B cell (primary cell): Measurements from ENCODE around the gene BUB3. TPM values are rescaled to one million over a fixed set of nuclear protein-coding genes. Genes with fewer than 3 reads are reported as not detected.

Experiments used
- ATAC-seq: fragments of 200-7000 bp; cut with Tn5 transposase; one replicate; pipeline ENCODE4 v1.10.0; 2021; ENCODE audit warnings: low read depth, mild to moderate bottlenecking, moderate number of reproducible peaks, moderate library complexity
- CTCF ChIA-PET: fragments of 350-600 bp; sonication (Branson Sonifier 250); formaldehyde crosslinking; loops from one replicate; lab custom pipeline; 2021; ENCODE audit warnings: antibody characterized with exemption, inconsistent platforms; lab: Charles Lee
- POLR2A ChIA-PET: fragments of 350-600 bp; sonication (Branson Sonifier 250); formaldehyde crosslinking; loops from one replicate; lab custom pipeline; 2021; ENCODE audit warnings: antibody characterized with exemption; lab: Charles Lee
- DNase-seq: peaks from one replicate; pipeline ENCODE4 v3.0.0; 2013
- H2AFZ ChIP-seq: 2 replicates; pipeline ENCODE4 v1.6.1; 2012; ENCODE audit warnings: mild to moderate bottlenecking, low read depth, low read length; ENCODE audit not compliant: insufficient read depth, poor library complexity, severe bottlenecking
- H3K27ac ChIP-seq, 2 donors: 1 replicate in 1 of 2; 2 replicates in 1 of 2; pipeline ENCODE4 v1.5.1; 2012 to 2013; ENCODE audit warnings: low read length in 2 of 2, mild to moderate bottlenecking in 2 of 2, moderate library complexity in 1 of 2
- H3K27me3 ChIP-seq, 4 experiments: fragments of 200-600 bp in 1 of 4; sonication (generic) in 1 of 4; replicated peaks in 1 of 4; 1 replicate in 2 of 4; 2 replicates in 2 of 4; pipeline versions ENCODE4 v1.6.1 to v1.7.0; 2013 to 2016; ENCODE audit warnings: low read length in 3 of 4, mild to moderate bottlenecking in 2 of 4, mixed read lengths in 1 of 4, moderate library complexity in 1 of 4; ENCODE audit not compliant: insufficient read depth in 4 of 4, control insufficient read depth in 3 of 4; ENCODE audit errors: control extremely low read depth in 1 of 4
- H3K36me3 ChIP-seq, 2 experiments: replicated peaks in 1 of 2; 1 replicate in 1 of 2; 2 replicates in 1 of 2; pipeline versions ENCODE4 v1.6.1 to v1.7.1; 2013; ENCODE audit warnings: low read length in 1 of 2; ENCODE audit not compliant: insufficient read depth in 2 of 2, control insufficient read depth in 1 of 2; ENCODE audit errors: control extremely low read depth in 1 of 2, extremely low read depth in 1 of 2
- H3K4me1 ChIP-seq, 2 donors: fragments of 200-600 bp in 1 of 2; sonication (generic) in 1 of 2; 1 replicate in 1 of 2; 2 replicates in 1 of 2; pipeline versions ENCODE4 v1.5.1 to v1.6.1; 2013 to 2017; ENCODE audit warnings: low read length in 2 of 2; ENCODE audit not compliant: control insufficient read depth in 2 of 2, insufficient read depth in 2 of 2
- H3K4me2 ChIP-seq: replicated peaks from 2 replicates; pipeline ENCODE3; 2012; ENCODE audit warnings: mild to moderate bottlenecking, low read depth, low read length; ENCODE audit not compliant: poor library complexity, severe bottlenecking
- H3K4me3 ChIP-seq, 5 experiments: fragments of 200-600 bp in 1 of 5; sonication (generic) in 1 of 5; 1 replicate in 3 of 5; 2 replicates in 2 of 5; pipeline versions ENCODE4 v1.5.1 to v1.7.0; 2011 to 2016; ENCODE audit warnings: low read length in 4 of 5, mild to moderate bottlenecking in 4 of 5, low read depth in 2 of 5, control low read depth in 1 of 5, moderate library complexity in 1 of 5; ENCODE audit not compliant: insufficient read depth in 1 of 5; ENCODE audit errors: control extremely low read depth in 1 of 5, extremely low read depth in 1 of 5
- H3K79me2 ChIP-seq: fragments of 200-600 bp; sonication (generic); one replicate; pipeline ENCODE4 v1.6.0; 2016; ENCODE audit warnings: low read length; ENCODE audit not compliant: control insufficient read depth, insufficient read depth
- H3K9ac ChIP-seq: fragments of 200-600 bp; sonication (generic); 2 replicates; pipeline ENCODE4 v1.6.1; 2017; ENCODE audit warnings: mild to moderate bottlenecking, low read length, moderate library complexity
- H3K9me3 ChIP-seq, 3 donors: one replicate each; pipeline versions ENCODE4 v1.6.1 to v1.7.1; 2013; ENCODE audit warnings: low read length in 2 of 3; ENCODE audit not compliant: control insufficient read depth in 2 of 3, insufficient read depth in 1 of 3; ENCODE audit errors: control extremely low read depth in 1 of 3
- H4K20me1 ChIP-seq: 2 replicates; pipeline ENCODE4 v1.6.0; 2012; ENCODE audit warnings: mild to moderate bottlenecking, low read length; ENCODE audit not compliant: insufficient read depth, control insufficient read depth, poor library complexity, severe bottlenecking
- H3K27ac Mint-ChIP-seq: one replicate; pipeline ENCODE4 v1.8.0; 2021; ENCODE audit warnings: mixed read lengths
- H3K27me3 Mint-ChIP-seq: one replicate; pipeline ENCODE4 v1.8.0; 2021; ENCODE audit warnings: mixed read lengths
- H3K4me1 Mint-ChIP-seq: one replicate; pipeline ENCODE4 v1.8.0; 2021; ENCODE audit warnings: mixed read lengths
- H3K4me3 Mint-ChIP-seq: one replicate; pipeline ENCODE4 v1.8.0; 2021; ENCODE audit warnings: mixed read lengths
- H3K9me3 Mint-ChIP-seq: one replicate; pipeline ENCODE4 v1.8.0; 2022; ENCODE audit warnings: mixed read lengths; ENCODE audit not compliant: insufficient read depth
- EZH2 ChIP-seq: IDR thresholded peaks from 2 replicates; pipeline ENCODE4 v1.6.1; 2012; ENCODE audit warnings: borderline replicate concordance, low read depth, mild to moderate bottlenecking, moderate library complexity, low read length; ENCODE audit not compliant: insufficient read depth, poor library complexity, severe bottlenecking
- WGBS: methylation state at CpG from one replicate; pipeline ENCODE4 v1.1.5; 2013; ENCODE audit warnings: missing lambda C conversion rate; ENCODE audit not compliant: insufficient coverage; 5-methylcytosine and 5-hydroxymethylcytosine counted together
- intact Hi-C: fragments of 100-400 bp; cut with micrococcal nuclease; formaldehyde crosslinking; loops from one replicate; pipeline ENCODE4 v1.10.0; 2022
- polyA plus RNA-seq: library from polyadenylated mRNA; depleted of rRNA; stranded (reverse); fragments of >200 nt; gene quantifications from 2 replicates; pipeline ENCODE4 v1.2.3, GENCODE V29; 2012
- total RNA-seq, 2 donors: library from RNA; stranded (reverse); fragments of 120-200 nt in 1 of 2; gene quantifications; 1 replicate in 1 of 2; 2 replicates in 1 of 2; pipeline versions ENCODE4 v1.2.3 to v1.2.4, GENCODE V29; 2013 to 2022
- TF ChIP-seq, protein P1 (sequence below): fragments of 200-600 bp; IDR thresholded peaks from one replicate; pipeline ENCODE4 v1.8.0; 2022; ENCODE audit warnings: antibody characterized with exemption, mild to moderate bottlenecking

The BUB3 gene
- total and polyA plus RNA-seq, 2 donors (not counting 1 experiment from before 2014, with no cell fraction given) = 112 to 113 TPM

DNA sequence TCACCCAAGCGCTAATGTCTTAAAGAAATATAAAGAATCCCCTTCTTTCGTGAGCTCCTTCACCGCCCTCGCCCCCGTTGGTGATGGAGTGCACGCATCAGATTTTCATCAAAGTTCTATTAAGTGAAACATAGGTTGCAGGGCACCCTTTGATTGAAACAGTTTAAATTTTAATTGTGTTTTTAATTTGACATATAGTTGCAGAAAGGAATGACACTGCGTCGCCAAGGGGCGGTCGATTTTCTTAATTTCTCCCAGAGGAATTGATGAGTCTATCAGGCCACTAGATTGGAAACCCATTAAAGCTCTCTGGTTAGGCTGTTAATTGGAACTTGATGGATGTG is 10.4 kb upstream of the BUB3 start:
- DNase-seq (peak; percentile 20), ATAC-seq (no peak)
- TF ChIP-seq, protein P1, sequence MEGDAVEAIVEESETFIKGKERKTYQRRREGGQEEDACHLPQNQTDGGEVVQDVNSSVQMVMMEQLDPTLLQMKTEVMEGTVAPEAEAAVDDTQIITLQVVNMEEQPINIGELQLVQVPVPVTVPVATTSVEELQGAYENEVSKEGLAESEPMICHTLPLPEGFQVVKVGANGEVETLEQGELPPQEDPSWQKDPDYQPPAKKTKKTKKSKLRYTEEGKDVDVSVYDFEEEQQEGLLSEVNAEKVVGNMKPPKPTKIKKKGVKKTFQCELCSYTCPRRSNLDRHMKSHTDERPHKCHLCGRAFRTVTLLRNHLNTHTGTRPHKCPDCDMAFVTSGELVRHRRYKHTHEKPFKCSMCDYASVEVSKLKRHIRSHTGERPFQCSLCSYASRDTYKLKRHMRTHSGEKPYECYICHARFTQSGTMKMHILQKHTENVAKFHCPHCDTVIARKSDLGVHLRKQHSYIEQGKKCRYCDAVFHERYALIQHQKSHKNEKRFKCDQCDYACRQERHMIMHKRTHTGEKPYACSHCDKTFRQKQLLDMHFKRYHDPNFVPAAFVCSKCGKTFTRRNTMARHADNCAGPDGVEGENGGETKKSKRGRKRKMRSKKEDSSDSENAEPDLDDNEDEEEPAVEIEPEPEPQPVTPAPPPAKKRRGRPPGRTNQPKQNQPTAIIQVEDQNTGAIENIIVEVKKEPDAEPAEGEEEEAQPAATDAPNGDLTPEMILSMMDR = no peak
- no peak for TF ChIP-seq EZH2
- Mint-ChIP-seq H3K4me1 (peaks cover 34% of the 10 kb centered on the region), H3K9me3 (no peaks in the 10 kb centered on the region), H3K4me3 (no peak overlapping the region), H3K27me3 (peaks cover 74% of the 10 kb centered on the region), H3K27ac (no peak overlapping the region)
- CTCF ChIA-PET = interaction anchor here (3.9 kb wide), 1 partner anchor 10 kb away, joined by 22 read pairs; no protein-coding TSS in a partner anchor
- H2AFZ ChIP-seq = no peak overlapping the region
- no peaks in the 10 kb centered on the region for H3K36me3 ChIP-seq
- intact Hi-C loops = no loop called here
- H3K4me1 ChIP-seq = peaks cover 54 to 83% of the 10 kb centered on the region in 2 donors
- peaks cover 3 to 89% (median 32%) of the 10 kb centered on the region in 3 donors for H3K9me3 ChIP-seq
- no peaks in the 10 kb centered on the region for H3K79me2 ChIP-seq
- peaks cover under 1% of the 10 kb centered on the region for H4K20me1 ChIP-seq
- H3K9ac ChIP-seq = no peak overlapping the region
- no peak overlapping the region for H3K27ac ChIP-seq
- no peak overlapping the region for H3K4me2 ChIP-seq
- 8% methylated on average over 10 of the region's 10 CpGs for WGBS
- H3K27me3 ChIP-seq = peaks cover 6 to 98% (median 88%) of the 10 kb centered on the region in 4 experiments
- H3K4me3 ChIP-seq = no peak overlapping the region
- POLR2A ChIA-PET = interaction anchor here (0.7 kb wide), 1 partner anchor 635 kb away, joined by 3 read pairs; no protein-coding TSS in a partner anchor

DNA sequence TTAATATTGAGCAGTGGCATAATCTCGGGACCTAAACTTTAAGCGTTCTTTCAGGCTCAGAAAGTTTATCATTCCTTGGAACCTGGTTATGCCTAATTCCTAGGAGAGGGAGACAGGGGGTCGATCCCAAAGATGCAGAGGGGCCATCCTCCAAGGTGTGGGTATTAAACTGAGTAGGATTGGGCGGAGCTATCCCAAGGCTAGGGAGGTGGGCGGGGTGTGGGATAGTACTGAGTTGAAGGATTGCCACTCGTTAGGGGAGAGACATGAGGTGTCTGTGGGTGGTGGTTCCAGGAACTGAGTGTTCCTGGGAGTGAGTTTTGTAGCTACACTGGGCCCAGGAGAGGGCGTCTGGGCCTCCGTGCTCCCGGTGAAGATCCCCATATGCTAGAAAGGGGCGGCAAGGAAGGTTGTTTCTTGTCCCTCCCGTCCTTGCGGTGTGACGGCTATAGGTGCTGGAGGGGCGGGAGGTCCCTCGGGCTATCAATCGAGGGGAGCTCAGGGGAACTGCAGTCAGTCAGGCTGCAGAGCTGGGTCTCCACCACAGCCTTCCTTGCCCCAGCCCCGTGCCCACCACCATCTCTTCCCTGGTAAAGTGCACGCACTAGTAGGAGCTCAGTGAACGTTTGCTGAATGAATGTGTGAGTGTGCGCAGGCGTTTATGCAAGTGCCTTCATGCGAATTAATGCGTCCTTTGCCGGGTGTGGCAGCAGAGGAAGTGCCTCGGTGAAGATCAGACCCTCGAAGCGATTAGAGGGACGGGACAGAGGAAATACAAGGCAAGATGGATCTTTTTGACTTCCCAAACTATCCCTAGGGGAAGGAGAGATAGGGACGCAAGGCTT is 9.3 kb upstream of the BUB3 start:
- Mint-ChIP-seq H3K4me3 (no peak overlapping the region), H3K4me1 (peaks cover 41% of the 10 kb centered on the region), H3K27me3 (peaks cover 70% of the 10 kb centered on the region), H3K27ac (no peak overlapping the region), H3K9me3 (no peaks in the 10 kb centered on the region)
- Histone ChIP-seq H4K20me1 (peaks cover 5% of the 10 kb centered on the region), H3K4me1 (peaks cover 64 to 87% of the 10 kb centered on the region in 2 donors), H3K9ac (no peak overlapping the region), H3K4me2 (no peak overlapping the region), H3K4me3 (no peak overlapping the region), H3K27ac (no peak overlapping the region), H3K9me3 (peaks cover 1 to 93% (median 22%) of the 10 kb centered on the region in 3 donors), H2AFZ (no peak overlapping the region), H3K27me3 (peaks cover 6 to 97% (median 85%) of the 10 kb centered on the region in 4 experiments), H3K36me3 (no peaks in the 10 kb centered on the region), H3K79me2 (no peaks in the 10 kb centered on the region)
- CTCF ChIA-PET = interaction anchor here (1.5 to 3.9 kb wide), 2 partner anchors 11 to 13 kb away, joined by 3 to 22 read pairs; no protein-coding TSS in a partner anchor
- ATAC-seq (no peak), DNase-seq (peak; percentile 56)
- POLR2A ChIA-PET = no interaction called here
- TF ChIP-seq, protein P1 = no peak
- TF ChIP-seq EZH2 = no peak
- 7% methylated on average over 27 of the region's 29 CpGs for WGBS
- intact Hi-C loops = no loop called here
